Cardiac fibroblast (primary cell): ENCODE measurements around the gene TRIM9.

ENCODE experiments used
- DNase-seq, 2 donors: peaks; one replicate each; pipeline versions ENCODE4 v3.0.0 to v3.0.0-alpha.2; 2010; ENCODE audit warnings: low read depth in 2 of 2
- H3K4me3 ChIP-seq, 2 donors: replicated peaks in 1 of 2; 1 replicate in 1 of 2; 2 replicates in 1 of 2; pipeline ENCODE4 v1.5.1; 2011; ENCODE audit warnings: low read depth in 2 of 2, low read length in 2 of 2, mild to moderate bottlenecking in 2 of 2, moderate library complexity in 1 of 2
- CTCF ChIP-seq: IDR thresholded peaks from one replicate; pipeline ENCODE4 v1.5.1; 2011; ENCODE audit warnings: low read depth, mild to moderate bottlenecking, low read length, inconsistent platforms

Gene TRIM9

DNA sequence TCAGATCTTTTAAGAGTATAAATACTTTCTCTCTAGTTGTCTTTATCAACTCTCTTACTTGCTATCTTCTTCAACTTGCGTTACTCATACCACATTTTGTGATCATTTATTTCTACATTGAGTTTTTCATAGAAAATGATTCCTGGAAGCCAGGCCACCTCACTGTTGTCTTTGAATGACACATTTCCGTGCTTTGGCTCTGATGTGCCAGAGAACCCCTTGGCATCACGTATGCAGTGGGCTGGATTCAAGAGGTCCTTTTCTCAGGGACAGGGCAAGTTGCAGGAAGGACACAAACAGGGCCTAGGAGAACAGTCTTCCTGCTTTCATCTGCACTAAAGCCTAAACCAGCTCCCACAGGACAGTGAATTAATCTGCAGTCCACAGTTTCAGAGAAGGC, 80.3 kb downstream of the TRIM9 start:
- H3K4me3 ChIP-seq: no peak overlapping the region
- DNase-seq: peak in 1 of 2 donors; percentile 27
- no peak for TF ChIP-seq CTCF

DNA sequence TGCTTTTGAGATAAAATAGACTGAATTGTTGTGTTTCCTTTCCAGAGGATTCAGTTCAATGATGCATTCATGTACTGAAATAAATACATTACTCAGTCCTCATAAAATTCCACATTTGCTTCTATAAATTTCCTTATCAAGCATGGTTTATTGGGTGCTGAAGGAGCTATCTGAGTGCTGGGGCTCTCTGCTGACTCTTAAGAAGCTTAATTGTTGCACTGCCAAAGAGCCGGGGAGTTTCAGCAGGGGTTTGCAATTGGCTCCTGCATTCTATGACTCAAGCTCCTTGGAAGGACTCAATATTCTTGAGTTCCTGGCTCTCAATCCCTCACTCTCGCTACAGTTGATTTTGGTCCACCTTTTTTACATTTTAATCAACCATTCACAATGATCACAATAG, 80.8 kb downstream of the TRIM9 start:
- H3K4me3 ChIP-seq: no peak overlapping the region
- DNase-seq: peak; percentile 75 to 87
- TF ChIP-seq CTCF: no peak

- no peak for TF ChIP-seq CTCF
- no peak overlapping the region for H3K4me3 ChIP-seq
- DNase-seq: no peak
These were observed 82.8 kb downstream of the TRIM9 start for GRCh38 chr14:51012055-51012454.

- no peak for DNase-seq
- no peak for TF ChIP-seq CTCF
- H3K4me3 ChIP-seq: no peak overlapping the region
These were observed 86.5 kb downstream of the TRIM9 start for GRCh38 chr14:51008446-51008845.

GRCh38 chr14:51006781-51007211, 88.1 kb downstream of the TRIM9 start:
- DNase-seq: peak; percentile 64 to 77
- no peak overlapping the region for H3K4me3 ChIP-seq
- TF ChIP-seq CTCF: no peak

DNA sequence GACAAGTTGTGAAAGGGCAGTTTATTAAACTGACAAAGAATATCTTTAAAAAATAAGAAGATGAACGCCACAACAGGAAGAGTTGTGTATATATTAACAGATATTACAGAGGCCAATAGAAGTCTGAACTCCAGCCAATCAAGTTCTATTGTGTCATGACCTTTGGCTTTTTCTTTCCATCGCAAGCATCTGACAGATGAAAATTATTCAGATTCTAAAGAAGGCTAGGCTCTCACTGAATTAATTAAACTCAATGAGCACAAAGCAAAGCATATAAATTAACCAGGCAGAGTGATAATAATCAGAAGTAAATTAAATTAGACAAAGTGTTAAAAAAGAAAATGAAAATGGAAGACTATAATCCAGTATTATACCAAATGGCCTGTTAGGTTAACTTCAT, 88.6 kb downstream of the TRIM9 start:
- no peak for TF ChIP-seq CTCF
- DNase-seq: no peak
- no peak overlapping the region for H3K4me3 ChIP-seq

- no peak overlapping the region for H3K4me3 ChIP-seq
- TF ChIP-seq CTCF: no peak
- peak; percentile 25 to 67 for DNase-seq
These were observed 89.9 kb downstream of the TRIM9 start for GRCh38 chr14:51004801-51005526.
